Fibroblast of pulmonary artery (primary cell): Measurements from ENCODE around the gene GTF2F1.

ENCODE experiments used
- DNase-seq: peaks from one replicate; pipeline ENCODE4 v3.0.0-alpha.2; 2010; ENCODE audit warnings: low read depth
- H3K4me3 ChIP-seq: replicated peaks from 2 replicates; pipeline ENCODE4 v1.5.1; 2011; ENCODE audit warnings: low read depth, mild to moderate bottlenecking, control low read depth, low read length, moderate library complexity
- CTCF ChIP-seq: IDR thresholded peaks from 2 replicates; pipeline ENCODE4 v1.5.1; 2011; ENCODE audit warnings: mild to moderate bottlenecking, control low read depth, low read length, inconsistent platforms; ENCODE audit errors: missing control alignments

The GTF2F1 gene

DNA sequence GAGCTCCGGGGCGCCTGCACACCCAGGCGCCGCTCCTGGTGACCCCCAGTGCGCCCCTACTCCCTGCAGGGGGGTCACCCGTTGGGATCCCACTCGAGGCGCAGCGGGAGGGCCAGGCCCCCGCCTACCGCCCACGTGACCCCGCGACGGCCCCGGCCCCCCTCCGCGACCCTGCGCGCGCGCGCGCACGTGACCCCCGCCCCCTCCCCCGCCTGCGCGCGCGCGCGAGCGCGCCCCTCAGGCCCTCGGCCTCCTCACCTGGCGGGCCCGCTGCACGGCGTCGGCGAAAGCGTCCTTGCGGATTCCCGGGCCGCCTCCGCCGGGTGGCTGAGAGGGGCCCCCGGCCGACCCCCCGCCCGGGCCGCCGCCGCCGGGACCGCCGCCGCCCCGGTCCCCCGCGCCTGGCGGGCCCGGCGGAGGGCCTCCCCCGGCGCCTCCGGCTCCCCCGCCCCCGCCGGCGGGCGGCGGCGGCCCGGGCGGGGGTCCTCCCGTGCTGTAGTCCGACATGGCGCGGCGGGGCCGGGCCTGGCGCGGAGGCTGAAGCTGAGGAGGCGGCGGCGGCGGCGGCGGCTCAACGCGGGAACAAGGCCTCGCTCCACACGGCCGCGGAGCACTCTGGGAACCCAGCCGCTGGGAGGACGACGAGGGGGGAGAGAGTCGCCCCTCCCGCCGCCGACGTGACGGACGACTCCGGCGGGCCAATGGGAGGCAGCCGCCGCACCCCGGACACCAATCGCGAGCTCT lies 31.4 kb upstream of the GTF2F1 start, which contains the start of gene KHSRP:
KHSRP (minus strand) TSS at position 617 of the 744 bp plus-strand sequence; CDS start at position 507, 110 bp downstream.
- TF ChIP-seq CTCF = no peak
- DNase-seq = no peak
- H3K4me3 ChIP-seq = peak within 1 kb of the TSS; percentile 95

DNA sequence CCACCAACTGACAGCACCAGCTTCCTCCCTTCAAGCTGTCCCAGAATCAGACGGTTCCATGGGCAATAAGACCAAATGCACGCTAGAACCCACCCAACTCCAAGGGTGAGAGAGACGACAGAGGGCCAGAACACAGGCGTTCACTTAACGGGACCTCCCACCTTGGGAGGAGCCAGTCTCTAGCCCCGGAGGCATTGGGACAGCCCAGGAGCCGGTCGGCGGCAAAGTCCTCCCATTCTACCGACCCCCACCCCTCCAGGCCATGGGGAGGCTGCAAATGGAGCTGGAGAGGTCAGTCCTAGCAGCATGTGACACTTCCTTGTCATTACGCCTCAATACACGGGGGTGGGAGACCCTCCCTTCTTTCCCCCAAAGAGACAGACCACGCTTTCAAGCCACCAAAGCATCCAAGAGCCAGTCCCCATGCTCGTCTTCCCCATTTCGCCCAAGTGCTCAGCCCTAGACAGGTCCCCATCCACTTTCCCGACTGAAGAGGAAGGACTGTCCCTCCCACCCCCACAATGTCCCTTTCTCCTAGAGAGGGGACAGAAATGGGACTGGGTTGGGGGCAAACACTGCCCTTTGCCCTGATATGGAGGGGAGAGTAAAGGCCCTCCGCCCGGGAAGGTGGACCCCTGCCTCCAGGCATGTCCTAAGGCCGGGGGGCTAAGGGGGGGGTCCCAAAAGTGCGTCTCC lies 30.7 kb upstream of the GTF2F1 start:
- peak overlapping the region; percentile 95 for H3K4me3 ChIP-seq
- DNase-seq = peak; percentile 55
- TF ChIP-seq CTCF = no peak

- no peak for DNase-seq
- no peak overlapping the region for H3K4me3 ChIP-seq
- no peak for TF ChIP-seq CTCF
Observed at GRCh38 chr19:6421075-6422014, 28.4 kb upstream of the GTF2F1 start.

- DNase-seq = no peak
- no peak for TF ChIP-seq CTCF
Observed at GRCh38 chr19:6418562-6418932, 25.6 kb upstream of the GTF2F1 start.

DNA sequence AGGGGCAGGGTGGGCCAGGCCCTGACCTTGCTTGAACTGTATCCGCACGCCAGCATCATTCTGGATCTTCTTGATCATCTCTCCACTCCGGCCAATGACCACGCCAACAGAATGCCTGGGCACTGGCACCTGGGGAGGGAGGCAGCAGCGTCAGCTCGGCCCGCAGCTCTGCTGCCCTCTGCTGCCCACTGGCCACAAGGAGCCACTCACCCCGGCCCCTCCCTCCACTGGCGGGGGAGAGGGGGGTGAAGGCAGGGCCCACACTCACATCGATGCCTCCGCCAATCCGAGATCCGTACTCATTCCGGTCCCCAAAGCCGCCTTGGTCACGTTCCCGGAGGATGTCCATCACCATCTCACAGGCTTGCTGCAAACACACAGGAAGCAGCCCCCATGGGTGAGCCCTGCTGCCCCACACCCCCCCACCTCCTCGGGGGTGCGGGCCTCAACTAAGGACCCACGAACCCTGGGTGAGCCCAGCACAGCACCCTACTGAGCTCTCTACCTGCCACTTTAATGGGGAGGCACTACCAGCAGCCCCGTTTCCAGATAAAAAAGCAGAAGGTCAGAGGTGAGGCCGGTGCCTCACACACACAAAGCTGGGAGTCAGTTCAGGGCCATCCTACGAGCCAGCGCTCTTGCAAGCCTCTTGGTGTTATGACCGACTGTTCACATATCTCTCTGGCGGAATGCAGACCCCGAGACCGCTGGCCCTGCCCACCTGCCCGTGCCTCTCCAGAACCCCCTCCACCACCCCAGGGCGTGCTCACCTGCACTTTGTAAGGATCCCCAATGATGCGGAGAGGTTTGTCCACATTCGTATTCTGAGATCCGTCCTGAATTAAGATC lies 25.0 kb upstream of the GTF2F1 start:
- H3K4me3 ChIP-seq = no peak overlapping the region
- peak; percentile 38 for TF ChIP-seq CTCF
- DNase-seq = peak; percentile 28

More at GRCh38 chr19:6418562-6418932, 25.6 kb upstream of the GTF2F1 start:
- no peak overlapping the region for H3K4me3 ChIP-seq
